Measurements from ENCODE around the gene COPS4.

DNA sequence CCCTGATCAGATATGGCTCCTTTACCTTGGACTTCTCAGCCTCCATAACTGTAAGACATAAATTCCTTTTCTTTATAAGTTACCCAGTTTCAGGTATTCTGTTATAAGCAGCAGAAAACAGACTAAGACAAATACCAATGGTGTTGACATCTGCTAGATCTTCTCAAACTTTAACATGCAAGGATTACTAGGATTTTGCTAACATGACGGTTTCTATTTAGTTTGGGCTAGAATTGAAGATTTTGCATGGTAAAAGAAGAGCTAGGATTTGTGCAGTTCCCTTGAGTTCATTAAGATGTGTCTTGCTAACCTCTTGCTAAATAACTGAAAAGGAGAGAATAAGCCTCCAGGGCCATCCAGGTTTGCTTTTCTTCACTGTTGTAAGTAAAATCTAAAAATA lies 5.3 kb upstream of the COPS4 start:
- TF ChIP-seq, protein P1, sequence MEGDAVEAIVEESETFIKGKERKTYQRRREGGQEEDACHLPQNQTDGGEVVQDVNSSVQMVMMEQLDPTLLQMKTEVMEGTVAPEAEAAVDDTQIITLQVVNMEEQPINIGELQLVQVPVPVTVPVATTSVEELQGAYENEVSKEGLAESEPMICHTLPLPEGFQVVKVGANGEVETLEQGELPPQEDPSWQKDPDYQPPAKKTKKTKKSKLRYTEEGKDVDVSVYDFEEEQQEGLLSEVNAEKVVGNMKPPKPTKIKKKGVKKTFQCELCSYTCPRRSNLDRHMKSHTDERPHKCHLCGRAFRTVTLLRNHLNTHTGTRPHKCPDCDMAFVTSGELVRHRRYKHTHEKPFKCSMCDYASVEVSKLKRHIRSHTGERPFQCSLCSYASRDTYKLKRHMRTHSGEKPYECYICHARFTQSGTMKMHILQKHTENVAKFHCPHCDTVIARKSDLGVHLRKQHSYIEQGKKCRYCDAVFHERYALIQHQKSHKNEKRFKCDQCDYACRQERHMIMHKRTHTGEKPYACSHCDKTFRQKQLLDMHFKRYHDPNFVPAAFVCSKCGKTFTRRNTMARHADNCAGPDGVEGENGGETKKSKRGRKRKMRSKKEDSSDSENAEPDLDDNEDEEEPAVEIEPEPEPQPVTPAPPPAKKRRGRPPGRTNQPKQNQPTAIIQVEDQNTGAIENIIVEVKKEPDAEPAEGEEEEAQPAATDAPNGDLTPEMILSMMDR (IDR thresholded peaks at IDR 0.05 in 2 of 3, conservative IDR thresholded peaks at IDR 0.05 in 1 of 3; ENCODE audit: borderline replicate concordance in 1 of 3, insufficient read depth in 1 of 3, low read depth in 2 of 3, low read length in 2 of 3): no peak
- TF ChIP-seq, protein P2, sequence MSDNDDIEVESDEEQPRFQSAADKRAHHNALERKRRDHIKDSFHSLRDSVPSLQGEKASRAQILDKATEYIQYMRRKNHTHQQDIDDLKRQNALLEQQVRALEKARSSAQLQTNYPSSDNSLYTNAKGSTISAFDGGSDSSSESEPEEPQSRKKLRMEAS (IDR thresholded peaks at IDR 0.05): no peak
- TF ChIP-seq POLR2AphosphoS5 (IDR thresholded peaks at IDR 0.05; ENCODE audit: low read depth, low read length) (no peak), RAD21 (IDR thresholded peaks at IDR 0.05; ENCODE audit: low read depth) (no peak), EZH2 (IDR thresholded peaks at IDR 0.05) (no peak), POLR2A (IDR thresholded peaks at IDR 0.05; ENCODE audit: borderline replicate concordance, extremely low read depth, insufficient read depth, insufficient read length) (no peak), ZFX (IDR thresholded peaks at IDR 0.05) (no peak), YY1 (IDR thresholded peaks at IDR 0.05; ENCODE audit: extremely low read depth, insufficient replicate concordance, low read depth, low read length) (no peak), JUND (IDR thresholded peaks at IDR 0.05) (no peak), EGR1 (IDR thresholded peaks at IDR 0.05; ENCODE audit: low read depth) (no peak)
- TF ChIP-seq, protein P3, sequence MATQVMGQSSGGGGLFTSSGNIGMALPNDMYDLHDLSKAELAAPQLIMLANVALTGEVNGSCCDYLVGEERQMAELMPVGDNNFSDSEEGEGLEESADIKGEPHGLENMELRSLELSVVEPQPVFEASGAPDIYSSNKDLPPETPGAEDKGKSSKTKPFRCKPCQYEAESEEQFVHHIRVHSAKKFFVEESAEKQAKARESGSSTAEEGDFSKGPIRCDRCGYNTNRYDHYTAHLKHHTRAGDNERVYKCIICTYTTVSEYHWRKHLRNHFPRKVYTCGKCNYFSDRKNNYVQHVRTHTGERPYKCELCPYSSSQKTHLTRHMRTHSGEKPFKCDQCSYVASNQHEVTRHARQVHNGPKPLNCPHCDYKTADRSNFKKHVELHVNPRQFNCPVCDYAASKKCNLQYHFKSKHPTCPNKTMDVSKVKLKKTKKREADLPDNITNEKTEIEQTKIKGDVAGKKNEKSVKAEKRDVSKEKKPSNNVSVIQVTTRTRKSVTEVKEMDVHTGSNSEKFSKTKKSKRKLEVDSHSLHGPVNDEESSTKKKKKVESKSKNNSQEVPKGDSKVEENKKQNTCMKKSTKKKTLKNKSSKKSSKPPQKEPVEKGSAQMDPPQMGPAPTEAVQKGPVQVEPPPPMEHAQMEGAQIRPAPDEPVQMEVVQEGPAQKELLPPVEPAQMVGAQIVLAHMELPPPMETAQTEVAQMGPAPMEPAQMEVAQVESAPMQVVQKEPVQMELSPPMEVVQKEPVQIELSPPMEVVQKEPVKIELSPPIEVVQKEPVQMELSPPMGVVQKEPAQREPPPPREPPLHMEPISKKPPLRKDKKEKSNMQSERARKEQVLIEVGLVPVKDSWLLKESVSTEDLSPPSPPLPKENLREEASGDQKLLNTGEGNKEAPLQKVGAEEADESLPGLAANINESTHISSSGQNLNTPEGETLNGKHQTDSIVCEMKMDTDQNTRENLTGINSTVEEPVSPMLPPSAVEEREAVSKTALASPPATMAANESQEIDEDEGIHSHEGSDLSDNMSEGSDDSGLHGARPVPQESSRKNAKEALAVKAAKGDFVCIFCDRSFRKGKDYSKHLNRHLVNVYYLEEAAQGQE (IDR thresholded peaks at IDR 0.05; ENCODE audit: low read depth): no peak
